ENCODE measurements around the gene CDO1. TPM values are rescaled to one million over a fixed set of nuclear protein-coding genes. Genes with fewer than 3 reads are reported as not detected.
A peak's percentile ranks its signal among the peaks of the same experiment; 100 is the strongest.

Gene CDO1
- total RNA-seq, 2 donors from 2014 or later, result 7.6 to 11.7 TPM

DNA sequence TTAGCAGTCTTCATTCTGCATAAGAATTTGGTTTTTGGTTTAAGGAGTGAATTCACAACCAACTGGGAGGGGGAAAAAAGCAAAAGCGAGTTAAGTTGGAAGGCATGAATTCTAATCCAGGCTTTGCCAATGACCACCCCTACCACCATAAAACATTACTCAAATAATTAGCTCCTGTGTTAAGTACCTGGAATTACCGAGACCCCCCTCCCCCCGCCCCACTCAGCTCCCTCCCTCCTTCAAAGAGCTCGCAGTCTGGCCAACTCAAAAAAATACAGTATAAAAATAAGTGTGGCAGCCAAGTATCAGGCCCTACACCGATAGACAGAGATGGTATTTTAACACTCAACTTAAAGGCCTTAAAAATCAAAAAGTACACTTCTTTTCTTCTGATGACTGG, 24.4 kb upstream of the CDO1 start:
- H3K9ac ChIP-seq (ENCODE audit: extremely low read depth, low read length, poor library complexity, severe bottlenecking), result peak overlapping the region; percentile 89
- no peaks in the 10 kb centered on the region for H3K9me3 ChIP-seq (ENCODE audit: control insufficient read depth, low read length)
- Mint-ChIP-seq H3K27me3 (ENCODE audit: insufficient read depth) (peaks cover 7% of the 10 kb centered on the region), H3K36me3 (ENCODE audit: low read depth) (peaks cover 15% of the 10 kb centered on the region), H3K9me3 (no peaks in the 10 kb centered on the region), H3K27ac (peak overlapping the region; percentile 99), H3K4me1 (peaks cover 27% of the 10 kb centered on the region), H3K4me3 (peak overlapping the region; percentile 97)
- no peak overlapping the region for H3K27ac ChIP-seq (ENCODE audit: low read depth, low read length)
- 0% methylated on average over 2 to 4 of the region's 5 CpGs for WGBS, 2 experiments (ENCODE audit: insufficient coverage in 1 of 2, insufficient read length in 1 of 2)
- TF ChIP-seq, protein P1, sequence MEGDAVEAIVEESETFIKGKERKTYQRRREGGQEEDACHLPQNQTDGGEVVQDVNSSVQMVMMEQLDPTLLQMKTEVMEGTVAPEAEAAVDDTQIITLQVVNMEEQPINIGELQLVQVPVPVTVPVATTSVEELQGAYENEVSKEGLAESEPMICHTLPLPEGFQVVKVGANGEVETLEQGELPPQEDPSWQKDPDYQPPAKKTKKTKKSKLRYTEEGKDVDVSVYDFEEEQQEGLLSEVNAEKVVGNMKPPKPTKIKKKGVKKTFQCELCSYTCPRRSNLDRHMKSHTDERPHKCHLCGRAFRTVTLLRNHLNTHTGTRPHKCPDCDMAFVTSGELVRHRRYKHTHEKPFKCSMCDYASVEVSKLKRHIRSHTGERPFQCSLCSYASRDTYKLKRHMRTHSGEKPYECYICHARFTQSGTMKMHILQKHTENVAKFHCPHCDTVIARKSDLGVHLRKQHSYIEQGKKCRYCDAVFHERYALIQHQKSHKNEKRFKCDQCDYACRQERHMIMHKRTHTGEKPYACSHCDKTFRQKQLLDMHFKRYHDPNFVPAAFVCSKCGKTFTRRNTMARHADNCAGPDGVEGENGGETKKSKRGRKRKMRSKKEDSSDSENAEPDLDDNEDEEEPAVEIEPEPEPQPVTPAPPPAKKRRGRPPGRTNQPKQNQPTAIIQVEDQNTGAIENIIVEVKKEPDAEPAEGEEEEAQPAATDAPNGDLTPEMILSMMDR (conservative IDR thresholded peaks at IDR 0.05), result no peak
- peak overlapping the region; percentile 90 for H3K4me3 ChIP-seq (ENCODE audit: low read length)
- peaks cover 28% of the 10 kb centered on the region for H3K36me3 ChIP-seq (ENCODE audit: control insufficient read depth, insufficient read depth, low read length)
- peak; percentile 50 for DNase-seq
- no peaks in the 10 kb centered on the region for H3K27me3 ChIP-seq (ENCODE audit: control insufficient read depth, insufficient read depth, low read length, poor library complexity, severe bottlenecking)
- H3K4me1 ChIP-seq (ENCODE audit: control insufficient read depth, insufficient read depth, low read length), result no peaks in the 10 kb centered on the region

DNA sequence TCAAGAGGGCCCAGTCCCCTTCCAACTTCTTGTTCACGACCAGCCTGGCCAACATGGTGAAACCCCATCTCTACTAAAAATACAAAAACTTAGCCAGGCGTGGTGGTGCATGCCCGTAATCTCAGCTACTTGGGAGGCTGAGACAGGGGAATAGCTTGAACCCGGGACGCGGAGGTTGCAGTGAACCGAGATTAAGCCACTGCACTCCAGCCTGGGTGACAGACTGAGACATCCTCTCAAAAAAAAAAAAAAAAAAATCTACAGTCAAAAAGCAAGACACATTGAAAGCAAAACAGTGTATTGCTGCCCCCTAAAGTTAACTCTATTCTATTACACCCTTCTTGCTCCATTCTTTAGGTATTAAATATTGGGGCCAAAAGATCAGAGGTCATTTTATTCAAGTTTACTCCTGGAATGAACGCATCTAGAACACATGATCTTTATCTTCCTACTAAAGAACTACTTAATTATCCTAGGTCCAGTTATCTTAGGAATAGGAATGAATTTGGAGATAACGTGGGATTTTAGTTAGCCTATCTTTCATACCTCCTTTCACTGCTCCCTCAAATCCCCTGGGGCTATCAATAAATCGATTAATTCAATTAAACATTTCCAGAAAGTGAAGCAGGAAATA, 22.5 kb upstream of the CDO1 start:
- DNase-seq, result peak; percentile 57
- no peaks in the 10 kb centered on the region for H3K27me3 ChIP-seq (ENCODE audit: control insufficient read depth, insufficient read depth, low read length, poor library complexity, severe bottlenecking)
- no peaks in the 10 kb centered on the region for H3K9me3 ChIP-seq (ENCODE audit: control insufficient read depth, low read length)
- peak overlapping the region; percentile 97 for H3K4me3 Mint-ChIP-seq
- peaks cover 46% of the 10 kb centered on the region for H3K36me3 ChIP-seq (ENCODE audit: control insufficient read depth, insufficient read depth, low read length)
- H3K27me3 Mint-ChIP-seq (ENCODE audit: insufficient read depth), result peaks cover 7% of the 10 kb centered on the region
- peak overlapping the region; percentile 90 for H3K4me3 ChIP-seq (ENCODE audit: low read length)
- H3K4me1 ChIP-seq (ENCODE audit: control insufficient read depth, insufficient read depth, low read length), result no peaks in the 10 kb centered on the region
- TF ChIP-seq, protein P1 (conservative IDR thresholded peaks at IDR 0.05), result peak; percentile 75
- H3K27ac Mint-ChIP-seq, result no peak overlapping the region
- 53 to 77% methylated on average over 5 to 10 of the region's 10 CpGs for WGBS, 2 experiments (ENCODE audit: insufficient coverage in 1 of 2, insufficient read length in 1 of 2)
- H3K9ac ChIP-seq (ENCODE audit: extremely low read depth, low read length, poor library complexity, severe bottlenecking), result no peak overlapping the region
- H3K9me3 Mint-ChIP-seq, result no peaks in the 10 kb centered on the region
- H3K36me3 Mint-ChIP-seq (ENCODE audit: low read depth), result peaks cover 27% of the 10 kb centered on the region
- H3K27ac ChIP-seq (ENCODE audit: low read depth, low read length), result no peak overlapping the region
- peaks cover 20% of the 10 kb centered on the region for H3K4me1 Mint-ChIP-seq

DNA sequence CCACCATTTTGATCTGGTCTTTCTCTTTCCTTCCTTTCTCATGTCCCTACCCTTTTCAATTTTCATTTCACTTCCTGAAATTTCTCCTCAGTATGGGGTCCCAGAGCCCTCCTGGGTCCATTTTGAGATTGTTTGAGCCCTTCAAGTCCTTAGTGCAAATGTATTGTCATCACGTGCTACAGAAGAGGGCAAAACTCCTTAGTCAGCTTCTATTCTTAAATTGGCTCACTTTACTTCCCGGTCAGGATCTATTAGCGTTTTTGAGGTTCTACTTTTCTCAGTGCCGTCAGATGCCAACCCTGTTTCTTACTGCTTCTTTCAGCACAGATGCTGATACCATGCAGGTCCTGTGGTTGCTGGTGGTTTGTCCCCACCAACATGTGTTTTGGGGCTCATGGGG, 19.0 kb upstream of the CDO1 start:
- Histone ChIP-seq H3K27me3 (ENCODE audit: control insufficient read depth, insufficient read depth, low read length, poor library complexity, severe bottlenecking) (no peaks in the 10 kb centered on the region), H3K9me3 (ENCODE audit: control insufficient read depth, low read length) (no peaks in the 10 kb centered on the region), H3K36me3 (ENCODE audit: control insufficient read depth, insufficient read depth, low read length) (peaks cover 69% of the 10 kb centered on the region), H3K9ac (ENCODE audit: extremely low read depth, low read length, poor library complexity, severe bottlenecking) (no peak overlapping the region), H3K27ac (ENCODE audit: low read depth, low read length) (no peak overlapping the region), H3K4me3 (ENCODE audit: low read length) (no peak overlapping the region), H3K4me1 (ENCODE audit: control insufficient read depth, insufficient read depth, low read length) (no peaks in the 10 kb centered on the region)
- TF ChIP-seq, protein P1 (conservative IDR thresholded peaks at IDR 0.05), result no peak
- DNase-seq, result no peak
- peaks cover 33% of the 10 kb centered on the region for H3K36me3 Mint-ChIP-seq (ENCODE audit: low read depth)
- no peaks in the 10 kb centered on the region for H3K9me3 Mint-ChIP-seq
- no peak overlapping the region for H3K4me3 Mint-ChIP-seq
- WGBS, 2 experiments (ENCODE audit: insufficient coverage in 1 of 2, insufficient read length in 1 of 2), result 88 to 96% methylated on average over 4 of the region's 4 CpGs
- H3K27me3 Mint-ChIP-seq (ENCODE audit: insufficient read depth), result no peaks in the 10 kb centered on the region
- peaks cover 12% of the 10 kb centered on the region for H3K4me1 Mint-ChIP-seq
- no peak overlapping the region for H3K27ac Mint-ChIP-seq
